Activated B cell treated with CpG ODN at 0.5 μM for 24 hours (primary cell): ENCODE measurements around the gene CNNM3. TPM values are rescaled to one million over a fixed set of nuclear protein-coding genes. Genes with fewer than 3 reads are reported as not detected.

Experiments used
- ATAC-seq: fragments of 200-7000 bp; cut with Tn5 transposase; one replicate; pipeline ENCODE4 v1.10.0; 2021; ENCODE audit warnings: low read depth, mild to moderate bottlenecking, moderate library complexity
- CTCF ChIA-PET: fragments of 350-600 bp; sonication (Branson Sonifier 250); formaldehyde crosslinking; loops from one replicate; lab custom pipeline; 2021; ENCODE audit warnings: antibody characterized with exemption; lab: Charles Lee
- POLR2A ChIA-PET: fragments of 350-600 bp; sonication (Branson Sonifier 250); formaldehyde crosslinking; loops from one replicate; lab custom pipeline; 2021; ENCODE audit warnings: antibody characterized with exemption; lab: Charles Lee
- DNase-seq: peaks from one replicate; pipeline ENCODE4 v3.0.0; 2022
- H3K27ac Mint-ChIP-seq: one replicate; pipeline ENCODE4 v1.8.0; 2020; ENCODE audit warnings: mixed read lengths
- H3K27me3 Mint-ChIP-seq: one replicate; pipeline ENCODE4 v1.8.0; 2021; ENCODE audit warnings: mixed read lengths
- H3K36me3 Mint-ChIP-seq: one replicate; pipeline ENCODE4 v1.8.0; 2021; ENCODE audit warnings: low read depth, mixed read lengths
- H3K4me1 Mint-ChIP-seq: one replicate; pipeline ENCODE4 v1.8.0; 2021; ENCODE audit warnings: mixed read lengths
- H3K4me3 Mint-ChIP-seq: one replicate; pipeline ENCODE4 v1.8.0; 2020; ENCODE audit warnings: mild to moderate bottlenecking, mixed read lengths
- H3K9me3 Mint-ChIP-seq: one replicate; pipeline ENCODE4 v1.8.0; 2020; ENCODE audit warnings: mixed read lengths
- CTCF ChIP-seq: fragments of 200-600 bp; IDR thresholded peaks from one replicate; pipeline ENCODE4 v1.8.0; 2022; ENCODE audit warnings: antibody characterized with exemption, mild to moderate bottlenecking
- intact Hi-C: fragments of 100-400 bp; cut with micrococcal nuclease; formaldehyde crosslinking; loops from one replicate; pipeline ENCODE4 v1.15.1; 2024
- total RNA-seq: library from RNA; stranded (reverse); gene quantifications from 2 replicates; pipeline ENCODE4 v1.2.3, GENCODE V29; 2022

CNNM3 gene
- total RNA-seq, 1 donor from 2014 or later, result 20.3 TPM

- ChIA-PET CTCF (no interaction called here), POLR2A (no interaction called here)
- H3K9me3 Mint-ChIP-seq, result no peaks in the 10 kb centered on the region
Measured at GRCh38 chr2:96879545-96880040, 63.5 kb downstream of the CNNM3 start.

DNA sequence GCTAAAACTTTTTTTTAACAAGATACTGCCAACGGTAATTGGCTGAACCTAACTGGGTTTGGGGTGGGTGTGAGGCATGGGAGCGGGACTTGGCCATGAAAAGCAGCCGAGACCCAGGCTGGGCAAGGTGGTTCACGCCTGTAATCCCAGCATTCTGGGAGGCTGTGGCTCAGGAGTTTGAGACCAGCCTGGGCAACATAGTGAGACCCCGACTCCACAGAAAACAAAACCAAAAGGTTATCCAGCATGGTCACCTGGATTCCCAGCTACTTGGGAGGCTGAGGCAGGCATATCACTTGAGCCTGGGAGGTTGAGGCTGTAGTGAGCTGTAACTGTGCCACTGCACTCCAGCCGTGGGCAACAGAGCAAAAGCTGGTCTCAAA lies 64.8 kb downstream of the CNNM3 start:
- CTCF ChIA-PET, result no interaction called here
- intact Hi-C loops, result no loop called here
- Mint-ChIP-seq H3K9me3 (no peaks in the 10 kb centered on the region), H3K27me3 (peaks cover 7% of the 10 kb centered on the region), H3K36me3 (no peaks in the 10 kb centered on the region), H3K27ac (no peak overlapping the region), H3K4me3 (no peak overlapping the region), H3K4me1 (no peaks in the 10 kb centered on the region)
- no peak for ATAC-seq
- TF ChIP-seq CTCF, result no peak
- no peak for DNase-seq
- POLR2A ChIA-PET, result no interaction called here

More at GRCh38 chr2:96879545-96880040, 63.5 kb downstream of the CNNM3 start:
- peaks cover 6% of the 10 kb centered on the region for H3K4me1 Mint-ChIP-seq
- TF ChIP-seq CTCF, result no peak
- DNase-seq (no peak), ATAC-seq (no peak)
- H3K27me3 Mint-ChIP-seq, result peaks cover 7% of the 10 kb centered on the region
- H3K4me3 Mint-ChIP-seq, result no peak overlapping the region
- H3K27ac Mint-ChIP-seq, result no peak overlapping the region
- no peaks in the 10 kb centered on the region for H3K36me3 Mint-ChIP-seq
- intact Hi-C loops, result no loop called here

DNA sequence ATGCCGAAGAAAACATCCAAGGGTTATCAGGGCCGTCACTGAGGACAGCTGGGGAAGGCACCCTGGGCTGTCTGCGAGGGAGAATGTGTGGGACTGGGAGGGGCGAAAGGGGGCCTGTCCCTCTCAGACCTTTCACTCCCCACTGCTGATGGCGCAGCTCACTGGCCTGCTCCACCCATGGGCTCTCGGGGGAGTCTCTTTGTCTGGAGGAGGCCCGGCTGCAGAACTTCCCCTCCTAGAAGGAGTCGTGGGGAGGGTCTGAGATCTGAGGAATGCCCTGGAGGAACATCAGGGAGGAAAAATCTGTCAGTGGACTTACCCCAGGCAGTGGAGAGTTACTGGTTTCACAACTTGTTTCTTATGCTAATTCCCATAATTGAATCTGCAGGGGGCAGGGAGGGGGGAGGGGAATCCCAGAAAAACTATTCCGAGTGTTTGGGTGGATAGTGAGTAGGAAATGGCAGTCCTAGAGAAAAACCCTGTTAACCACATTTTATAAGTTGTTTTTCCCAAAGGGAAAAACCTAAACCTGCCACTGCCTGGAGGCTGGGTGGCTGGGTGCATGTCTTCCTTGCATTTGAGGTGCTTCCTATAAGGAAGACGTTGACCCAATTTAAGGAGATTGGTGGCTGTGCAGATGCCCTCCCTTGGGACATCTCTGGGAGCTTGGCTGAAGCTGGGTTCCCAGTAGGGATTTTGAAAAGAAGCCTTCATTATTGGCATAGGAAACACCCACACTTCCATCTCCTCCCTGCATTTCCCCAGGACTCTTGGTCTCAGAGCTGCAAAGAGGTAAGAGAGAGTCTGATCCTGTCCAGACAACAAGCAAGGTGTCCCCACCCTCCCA lies 65.5 kb downstream of the CNNM3 start:
- peaks cover 7% of the 10 kb centered on the region for H3K27me3 Mint-ChIP-seq
- ChIA-PET CTCF (no interaction called here), POLR2A (no interaction called here)
- H3K9me3 Mint-ChIP-seq, result no peaks in the 10 kb centered on the region
- H3K4me1 Mint-ChIP-seq, result peaks cover 2% of the 10 kb centered on the region
- DNase-seq (no peak), ATAC-seq (no peak)
- no peak overlapping the region for H3K27ac Mint-ChIP-seq
- intact Hi-C loops, result no loop called here
- H3K36me3 Mint-ChIP-seq, result no peaks in the 10 kb centered on the region
- no peak overlapping the region for H3K4me3 Mint-ChIP-seq
- TF ChIP-seq CTCF, result no peak

DNA sequence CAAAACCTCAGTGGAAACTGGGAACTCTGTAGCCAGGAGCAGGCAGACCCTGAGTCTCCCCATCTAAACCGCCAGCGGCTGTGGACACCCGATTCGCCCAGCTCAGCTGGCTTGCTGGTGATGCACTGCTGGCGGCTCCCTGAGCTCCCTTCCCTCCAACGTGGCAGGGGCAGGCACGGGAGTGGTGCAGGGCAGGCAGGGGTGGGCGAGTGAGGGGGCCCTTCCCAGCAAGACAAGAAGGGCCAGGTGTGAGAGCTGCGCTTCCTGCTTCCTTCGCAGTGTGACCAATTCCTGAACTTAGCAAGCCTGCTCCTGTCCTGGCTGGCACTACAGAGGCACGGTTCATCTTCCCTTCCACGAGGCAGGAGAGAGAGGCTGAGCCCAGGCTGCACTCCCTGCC lies 66.2 kb downstream of the CNNM3 start:
- Mint-ChIP-seq H3K36me3 (no peaks in the 10 kb centered on the region), H3K27me3 (peaks cover 7% of the 10 kb centered on the region), H3K4me1 (peaks cover 4% of the 10 kb centered on the region), H3K27ac (no peak overlapping the region), H3K4me3 (no peak overlapping the region), H3K9me3 (no peaks in the 10 kb centered on the region)
- intact Hi-C loops, result no loop called here
- ChIA-PET CTCF (no interaction called here), POLR2A (no interaction called here)
- no peak for TF ChIP-seq CTCF
- no peak for ATAC-seq
- no peak for DNase-seq

DNA sequence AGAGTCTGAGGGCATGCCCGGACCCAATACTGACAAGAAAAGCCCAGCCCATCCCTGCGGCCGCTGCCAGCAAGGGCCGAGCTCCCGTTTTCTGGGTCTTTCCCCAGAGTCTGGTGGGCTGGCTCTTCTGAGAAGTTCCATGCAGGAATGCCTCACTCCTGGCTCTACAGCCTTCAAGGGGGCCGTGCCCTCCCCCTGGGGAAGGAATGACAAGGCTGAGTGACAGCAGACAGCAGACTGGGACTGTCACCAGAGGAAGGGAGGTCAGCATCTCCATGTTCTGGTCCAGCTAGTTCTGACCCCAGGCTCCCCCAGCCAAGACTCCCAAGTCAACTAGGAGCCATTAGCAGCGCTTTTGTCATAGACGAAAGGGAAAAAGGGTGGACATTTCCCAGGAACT lies 66.8 kb downstream of the CNNM3 start:
- no peak for DNase-seq
- ChIA-PET POLR2A (no interaction called here), CTCF (no interaction called here)
- H3K9me3 Mint-ChIP-seq, result no peaks in the 10 kb centered on the region
- no peak for TF ChIP-seq CTCF
- H3K27me3 Mint-ChIP-seq, result peaks cover 7% of the 10 kb centered on the region
- intact Hi-C loops, result no loop called here
- H3K36me3 Mint-ChIP-seq, result no peaks in the 10 kb centered on the region
- H3K4me3 Mint-ChIP-seq, result no peak overlapping the region
- ATAC-seq, result no peak
- no peak overlapping the region for H3K27ac Mint-ChIP-seq
- H3K4me1 Mint-ChIP-seq, result peaks cover 11% of the 10 kb centered on the region
